Tibial nerve (tissue), 4 donors: ENCODE results near the gene SLC10A3. TPM values are rescaled to one million over a fixed set of nuclear protein-coding genes. Genes with fewer than 3 reads are reported as not detected.

Experiments used
- DNase-seq, 2 donors: peaks; one replicate each; pipeline ENCODE4 v3.0.0-alpha.2; 2019; ENCODE audit warnings: low spot score in 2 of 2
- H3K27ac ChIP-seq, 4 donors: fragments of 200-600 bp; sonication (generic) in 3 of 4; one replicate each; pipeline ENCODE4 v1.5.1; 2017 to 2019; ENCODE audit warnings: mild to moderate bottlenecking in 1 of 4
- H3K27me3 ChIP-seq, 2 donors: fragments of 200-600 bp; sonication (generic) in 1 of 2; one replicate each; pipeline versions ENCODE4 v1.5.1 to v1.6.0; 2017 to 2019
- H3K36me3 ChIP-seq, 3 donors: fragments of 200-600 bp; sonication (generic); one replicate each; pipeline ENCODE4 v1.5.1; 2018 to 2019
- H3K4me1 ChIP-seq, 4 donors: fragments of 200-600 bp; sonication (generic) in 3 of 4; one replicate each; pipeline ENCODE4 v1.5.1; 2017 to 2019
- H3K4me3 ChIP-seq, 4 donors: fragments of 200-600 bp; sonication (generic) in 3 of 4; one replicate each; pipeline ENCODE4 v1.5.1; 2017 to 2019; ENCODE audit warnings: mild to moderate bottlenecking in 1 of 4, moderate library complexity in 1 of 4
- H3K9me3 ChIP-seq, 4 donors: fragments of 200-600 bp; sonication (generic) in 3 of 4; one replicate each; pipeline ENCODE4 v1.5.1; 2017 to 2019
- EP300 ChIP-seq, 2 donors: sonication (generic); formaldehyde crosslinking; IDR thresholded peaks; one replicate each; pipeline ENCODE4 v1.6.1; 2017; ENCODE audit warnings: antibody characterized with exemption in 2 of 2, mild to moderate bottlenecking in 1 of 2
- POLR2A ChIP-seq, 2 donors: fragments of 450-650 bp; IDR thresholded peaks; one replicate each; pipeline ENCODE4 v1.6.1; 2017; ENCODE audit warnings: antibody characterized with exemption in 2 of 2, mild to moderate bottlenecking in 2 of 2, moderate library complexity in 2 of 2
- WGBS, 2 donors: methylation state at CpG; one replicate each; pipeline ENCODE4 v1.1.5; 2018; 5-methylcytosine and 5-hydroxymethylcytosine counted together
- total RNA-seq, 4 donors: library from RNA; depleted of rRNA; stranded (reverse); fragments of >200 nt; gene quantifications; one replicate each; pipeline ENCODE4 v1.1.0, GENCODE V29; 2016
- TF ChIP-seq, protein P1 (sequence below), 5 experiments: fragments of 200-600 bp in 3 of 5; fragments of 450-650 bp in 2 of 5; sonication (generic) in 3 of 5; IDR thresholded peaks; one replicate each; pipeline ENCODE4 v1.5.1; 2016 to 2019; ENCODE audit warnings: antibody characterized with exemption in 5 of 5, mild to moderate bottlenecking in 3 of 5, moderate library complexity in 2 of 5

SLC10A3 gene
- total RNA-seq, 4 donors from 2014 or later: 17.8 to 40.6 (median 27.0) TPM

DNA sequence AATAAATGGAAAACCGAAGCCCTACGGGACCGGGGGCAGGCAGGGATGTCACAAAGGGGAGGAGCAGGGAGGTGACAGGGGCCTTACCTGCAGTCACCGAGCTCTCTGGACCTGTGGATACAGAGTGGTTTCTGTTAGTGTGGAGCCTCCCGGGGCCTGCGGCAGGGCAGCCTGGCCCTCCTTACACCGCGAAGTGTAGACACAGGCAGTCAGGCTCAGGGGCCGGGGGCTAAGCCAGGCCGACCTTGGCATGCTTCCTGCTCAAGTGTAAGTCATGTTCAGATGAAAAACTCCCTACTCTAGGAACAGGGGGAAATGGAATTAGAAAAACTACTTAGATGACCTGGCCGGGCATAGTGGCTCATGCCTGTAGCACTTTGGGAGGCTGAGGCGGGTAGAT is 21.3 kb upstream of the SLC10A3 start:
- Histone ChIP-seq H3K27ac (no peak overlapping the region), H3K4me1 (peaks cover 0 to 7% (median 0%) of the 10 kb centered on the region in 4 donors), H3K4me3 (no peak overlapping the region), H3K9me3 (no peaks in the 10 kb centered on the region), H3K27me3 (no peaks in the 10 kb centered on the region), H3K36me3 (peaks cover 0 to 34% (median 0%) of the 10 kb centered on the region in 3 donors)
- 77 to 81% methylated on average over 11 to 12 of the region's 12 CpGs for WGBS, 2 donors
- no peak for DNase-seq
- TF ChIP-seq, protein P1, sequence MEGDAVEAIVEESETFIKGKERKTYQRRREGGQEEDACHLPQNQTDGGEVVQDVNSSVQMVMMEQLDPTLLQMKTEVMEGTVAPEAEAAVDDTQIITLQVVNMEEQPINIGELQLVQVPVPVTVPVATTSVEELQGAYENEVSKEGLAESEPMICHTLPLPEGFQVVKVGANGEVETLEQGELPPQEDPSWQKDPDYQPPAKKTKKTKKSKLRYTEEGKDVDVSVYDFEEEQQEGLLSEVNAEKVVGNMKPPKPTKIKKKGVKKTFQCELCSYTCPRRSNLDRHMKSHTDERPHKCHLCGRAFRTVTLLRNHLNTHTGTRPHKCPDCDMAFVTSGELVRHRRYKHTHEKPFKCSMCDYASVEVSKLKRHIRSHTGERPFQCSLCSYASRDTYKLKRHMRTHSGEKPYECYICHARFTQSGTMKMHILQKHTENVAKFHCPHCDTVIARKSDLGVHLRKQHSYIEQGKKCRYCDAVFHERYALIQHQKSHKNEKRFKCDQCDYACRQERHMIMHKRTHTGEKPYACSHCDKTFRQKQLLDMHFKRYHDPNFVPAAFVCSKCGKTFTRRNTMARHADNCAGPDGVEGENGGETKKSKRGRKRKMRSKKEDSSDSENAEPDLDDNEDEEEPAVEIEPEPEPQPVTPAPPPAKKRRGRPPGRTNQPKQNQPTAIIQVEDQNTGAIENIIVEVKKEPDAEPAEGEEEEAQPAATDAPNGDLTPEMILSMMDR (IDR thresholded peaks at IDR 0.05): no peak
- no peak for TF ChIP-seq EP300 (IDR thresholded peaks at IDR 0.05)
- no peak for TF ChIP-seq POLR2A (IDR thresholded peaks at IDR 0.05)

DNA sequence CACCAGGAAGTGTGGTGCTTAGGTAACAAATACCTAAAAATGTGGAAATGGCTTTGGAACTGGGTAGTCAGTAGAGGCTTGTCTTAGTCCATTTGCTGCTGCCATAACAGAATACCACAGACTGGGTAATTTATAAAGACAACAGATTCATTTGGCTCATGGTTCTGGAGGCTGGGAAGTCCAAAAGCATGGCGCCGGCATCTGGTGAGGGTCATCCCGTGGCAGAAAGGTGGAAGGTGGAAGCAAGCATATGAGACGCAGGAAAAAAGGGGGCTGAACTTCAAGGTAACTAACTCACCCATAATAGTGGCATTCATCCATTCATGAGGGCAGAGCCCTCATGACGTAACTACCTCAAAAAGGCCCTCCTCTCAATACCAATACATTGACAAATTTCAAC is 19.0 kb upstream of the SLC10A3 start:
- H3K4me1 ChIP-seq: no peaks in the 10 kb centered on the region

DNA sequence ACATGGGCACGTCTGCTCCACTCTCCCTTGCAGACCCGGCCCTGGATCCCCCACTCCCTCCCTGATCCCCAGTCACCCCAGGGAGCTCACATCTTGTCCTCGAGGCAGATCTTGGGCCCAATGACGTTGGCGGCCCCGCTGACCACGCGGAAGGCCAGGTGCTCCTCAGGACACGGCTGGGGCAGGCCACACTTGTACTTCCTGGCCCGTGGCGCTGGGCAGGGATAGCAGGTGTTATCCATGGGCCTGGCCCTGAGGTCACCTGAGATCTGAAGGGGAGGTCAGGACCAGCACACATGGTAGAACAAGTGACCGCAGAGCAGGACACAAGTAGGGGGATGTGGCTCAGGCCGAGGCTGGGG is 17.9 kb upstream of the SLC10A3 start:
- H3K4me1 ChIP-seq: no peaks in the 10 kb centered on the region
- no peak overlapping the region for H3K27ac ChIP-seq
- H3K9me3 ChIP-seq: no peaks in the 10 kb centered on the region
- no peaks in the 10 kb centered on the region for H3K27me3 ChIP-seq
- H3K36me3 ChIP-seq: peaks cover 0 to 52% (median 0%) of the 10 kb centered on the region in 3 donors
- 73 to 93% methylated on average over 2 to 6 of the region's 13 CpGs for WGBS, 2 donors
- TF ChIP-seq EP300 (IDR thresholded peaks at IDR 0.05): no peak
- no peak for TF ChIP-seq POLR2A (IDR thresholded peaks at IDR 0.05)
- TF ChIP-seq, protein P1 (IDR thresholded peaks at IDR 0.05): no peak
- DNase-seq: no peak
- H3K4me3 ChIP-seq: no peak overlapping the region

More for the DNA sequence above, 19.0 kb upstream of the SLC10A3 start:
- 85 to 97% methylated on average over 5 of the region's 5 CpGs for WGBS, 2 donors
- Histone ChIP-seq H3K4me3 (no peak overlapping the region), H3K27me3 (no peaks in the 10 kb centered on the region), H3K27ac (no peak overlapping the region), H3K9me3 (no peaks in the 10 kb centered on the region), H3K36me3 (peaks cover 0 to 52% (median 0%) of the 10 kb centered on the region in 3 donors)
- no peak for DNase-seq
- TF ChIP-seq, protein P1 (IDR thresholded peaks at IDR 0.05): no peak
- TF ChIP-seq EP300 (IDR thresholded peaks at IDR 0.05): no peak
- no peak for TF ChIP-seq POLR2A (IDR thresholded peaks at IDR 0.05)

DNA sequence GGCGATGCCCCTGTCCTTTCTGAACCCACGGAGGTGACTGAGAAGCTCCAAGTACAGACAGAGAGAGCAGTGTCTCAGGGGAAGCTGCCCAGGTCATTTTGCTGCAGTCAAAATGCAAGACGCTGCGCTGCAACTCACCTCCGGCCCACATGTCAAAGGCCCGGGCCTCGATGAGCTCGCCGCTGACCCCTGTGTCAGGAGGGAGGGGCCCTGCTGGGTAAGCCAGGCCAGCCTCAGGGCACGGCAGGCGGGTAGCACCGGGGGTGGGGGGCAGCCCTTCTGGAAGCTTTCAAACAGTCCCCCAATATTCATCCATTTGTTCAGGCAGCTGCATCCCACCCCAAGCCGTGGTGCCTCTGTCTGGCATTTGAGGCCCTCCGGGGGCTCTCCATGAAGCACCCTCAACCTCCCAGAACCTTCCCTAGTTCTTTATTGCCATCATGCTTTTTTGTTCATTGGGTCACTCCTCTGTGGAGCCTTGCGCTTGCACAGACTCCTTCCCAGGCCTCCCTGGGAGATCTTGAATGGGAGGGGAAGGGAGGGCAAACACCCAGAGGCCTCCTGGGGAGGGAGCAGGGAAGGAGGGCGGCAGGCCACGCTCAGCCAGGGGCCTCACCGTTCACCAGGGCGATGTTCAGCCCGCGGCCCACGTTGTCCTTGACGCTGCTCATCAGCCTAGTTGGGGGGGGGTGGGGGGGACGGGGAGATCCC is 17.4 kb upstream of the SLC10A3 start:
- peaks cover 0 to 52% (median 0%) of the 10 kb centered on the region in 3 donors for H3K36me3 ChIP-seq
- H3K4me3 ChIP-seq: no peak overlapping the region
- no peaks in the 10 kb centered on the region for H3K4me1 ChIP-seq
- TF ChIP-seq, protein P1 (IDR thresholded peaks at IDR 0.05): no peak
- TF ChIP-seq EP300 (IDR thresholded peaks at IDR 0.05) (no peak), POLR2A (IDR thresholded peaks at IDR 0.05) (no peak)
- H3K9me3 ChIP-seq: no peaks in the 10 kb centered on the region
- 67 to 71% methylated on average over 5 to 18 of the region's 24 CpGs for WGBS, 2 donors
- DNase-seq: no peak
- H3K27me3 ChIP-seq: no peaks in the 10 kb centered on the region
- H3K27ac ChIP-seq: no peak overlapping the region

DNA sequence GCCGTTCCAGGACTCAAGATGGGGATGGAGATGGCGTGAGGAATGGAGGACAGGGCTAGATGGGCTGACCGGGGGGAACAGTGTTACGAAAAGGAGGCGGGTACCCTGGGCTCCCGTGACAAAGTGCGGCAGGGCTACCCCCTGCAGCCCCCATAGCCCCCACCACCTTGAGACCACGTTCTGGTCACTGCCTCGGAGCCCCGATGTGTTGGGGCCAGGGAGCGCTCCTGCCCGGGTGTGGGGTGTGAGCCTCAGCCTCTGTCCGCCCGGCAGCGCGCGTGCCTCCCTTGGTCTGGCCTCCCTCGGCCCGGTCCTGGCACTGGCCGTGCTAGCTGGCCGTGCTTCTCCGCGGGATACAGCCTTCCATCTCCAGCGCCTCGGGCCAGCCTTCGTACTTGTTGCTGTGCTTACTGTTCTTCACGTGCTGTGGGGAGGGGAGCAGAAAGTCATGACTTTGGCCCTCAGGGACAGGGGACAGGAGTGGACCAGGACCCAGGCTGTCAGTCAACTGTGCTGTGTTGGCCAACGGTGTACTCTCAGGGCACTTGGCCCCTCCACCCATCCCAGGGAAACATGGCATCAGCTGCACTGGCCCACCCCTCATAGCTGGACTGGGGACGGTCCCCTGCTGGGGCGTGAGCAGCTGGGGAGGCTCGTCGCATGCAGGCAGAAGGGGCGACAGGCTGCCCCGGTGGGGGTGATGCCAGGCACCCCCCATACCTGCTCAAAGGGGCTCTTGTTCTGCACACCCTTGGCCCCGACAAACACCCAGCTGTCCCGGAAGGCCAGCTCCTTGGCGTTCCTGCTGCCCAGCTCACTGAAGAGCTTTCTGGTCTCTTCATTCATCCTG is 16.3 kb upstream of the SLC10A3 start:
- TF ChIP-seq EP300 (IDR thresholded peaks at IDR 0.05) (no peak), POLR2A (IDR thresholded peaks at IDR 0.05) (no peak)
- TF ChIP-seq, protein P1 (IDR thresholded peaks at IDR 0.05): no peak
- no peak for DNase-seq
- peaks cover 0 to 52% (median 0%) of the 10 kb centered on the region in 3 donors for H3K36me3 ChIP-seq
- H3K27me3 ChIP-seq: no peaks in the 10 kb centered on the region
- H3K27ac ChIP-seq: no peak overlapping the region
- WGBS, 2 donors: 90 to 91% methylated on average over 17 to 36 of the region's 37 CpGs
- H3K9me3 ChIP-seq: no peaks in the 10 kb centered on the region
- H3K4me1 ChIP-seq: no peaks in the 10 kb centered on the region
- H3K4me3 ChIP-seq: no peak overlapping the region
